DMS79 treated with DMSO at 0.1 percent for 48 hours (cell line): Measurements from ENCODE around the gene ST6GALNAC4.

Experiments
- DNase-seq: peaks from one replicate; lab custom pipeline; 2025; lab: John Stamatoyannopoulos, UW

Gene ST6GALNAC4

DNA sequence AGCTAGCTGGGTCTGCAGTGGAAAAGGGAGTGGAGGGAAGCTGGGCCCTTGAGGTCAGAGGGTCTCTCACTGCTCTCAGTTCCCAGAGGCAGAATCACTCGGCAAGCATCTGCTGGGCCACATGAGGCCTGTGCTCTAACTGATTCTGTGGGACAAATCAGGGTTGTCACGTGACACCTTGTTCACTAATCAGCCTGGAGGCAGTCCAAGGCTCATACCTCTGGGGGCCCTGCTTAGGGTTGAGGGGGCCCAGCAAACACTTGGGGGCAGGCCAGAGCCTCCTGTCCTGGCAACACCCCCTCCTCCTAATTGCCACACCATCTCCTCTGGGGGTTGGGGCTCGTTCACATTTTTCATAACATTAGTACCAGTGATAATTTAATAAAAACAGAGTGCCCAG, 29.9 kb upstream of the ST6GALNAC4 start:
- DNase-seq = no peak

DNA sequence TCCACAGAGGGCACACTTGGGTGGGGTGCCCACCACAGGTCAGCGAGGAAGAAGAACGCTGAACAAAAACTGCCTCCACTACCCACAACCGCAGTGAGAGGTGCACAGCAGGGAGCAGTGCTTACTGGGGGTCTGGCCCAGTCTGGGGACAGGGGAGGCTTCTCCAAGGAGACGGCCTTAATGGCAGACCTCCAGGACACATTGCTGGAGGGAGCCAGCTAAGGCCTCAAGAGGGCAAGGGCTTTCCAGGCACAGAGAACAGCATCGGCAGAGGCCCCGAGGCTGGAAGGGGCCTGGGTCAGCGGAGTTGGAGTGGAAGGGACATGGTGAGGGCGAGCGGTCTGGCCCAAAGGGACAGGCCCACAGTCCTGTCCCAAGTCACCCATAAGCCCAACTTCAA, 29.1 kb upstream of the ST6GALNAC4 start:
- DNase-seq = no peak

DNA sequence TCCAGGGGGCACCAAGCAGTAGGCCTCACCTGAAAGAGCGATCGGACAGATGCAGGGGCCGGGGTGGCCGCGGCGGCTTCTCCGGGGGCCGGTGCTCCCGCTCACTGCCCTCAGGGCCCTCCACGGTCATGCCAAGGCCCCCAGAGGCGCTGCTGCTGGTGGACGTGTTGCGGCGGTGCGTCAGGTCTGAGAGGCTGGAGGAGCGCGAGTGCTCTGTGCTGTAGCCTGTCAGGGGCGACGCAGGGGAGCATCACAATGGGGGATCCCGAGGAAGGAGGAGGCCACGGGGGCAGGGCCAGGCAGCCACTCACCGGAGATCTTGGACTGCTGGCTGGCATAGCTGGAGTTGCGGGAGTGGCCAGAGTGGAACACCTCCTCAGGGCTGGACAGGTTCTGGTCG, 28.5 kb upstream of the ST6GALNAC4 start:
- DNase-seq = no peak

DNA sequence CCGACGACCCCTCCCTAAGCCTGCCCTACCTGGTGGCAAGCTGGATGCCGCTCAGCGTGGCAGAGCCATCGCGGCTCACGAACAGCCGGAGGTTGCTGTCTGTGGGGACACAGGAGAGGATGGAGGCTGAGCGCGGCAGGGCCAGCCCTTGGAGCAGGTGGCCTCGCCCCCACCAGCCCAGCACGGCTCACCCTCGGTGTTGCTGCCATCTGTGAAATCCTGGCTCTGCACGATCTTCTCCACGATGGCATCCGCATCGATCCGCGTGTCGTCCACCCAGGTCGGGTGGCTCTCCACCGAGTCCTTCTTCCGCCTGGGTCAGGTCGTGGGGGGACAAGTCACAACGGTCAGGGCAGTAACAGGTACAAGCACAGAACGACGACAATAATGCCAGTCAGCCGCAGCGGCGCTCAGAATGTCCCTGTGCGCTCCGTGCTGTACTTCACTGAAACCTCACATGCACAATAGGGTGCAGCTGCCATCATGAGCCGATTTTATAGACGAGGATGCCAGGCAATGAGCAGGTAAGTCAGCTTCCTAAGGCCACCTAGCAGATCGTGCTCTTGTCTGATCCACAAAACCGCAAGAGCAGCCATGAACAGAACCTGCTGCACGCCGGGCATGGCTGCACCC, 27.9 kb upstream of the ST6GALNAC4 start:
- DNase-seq = no peak

DNA sequence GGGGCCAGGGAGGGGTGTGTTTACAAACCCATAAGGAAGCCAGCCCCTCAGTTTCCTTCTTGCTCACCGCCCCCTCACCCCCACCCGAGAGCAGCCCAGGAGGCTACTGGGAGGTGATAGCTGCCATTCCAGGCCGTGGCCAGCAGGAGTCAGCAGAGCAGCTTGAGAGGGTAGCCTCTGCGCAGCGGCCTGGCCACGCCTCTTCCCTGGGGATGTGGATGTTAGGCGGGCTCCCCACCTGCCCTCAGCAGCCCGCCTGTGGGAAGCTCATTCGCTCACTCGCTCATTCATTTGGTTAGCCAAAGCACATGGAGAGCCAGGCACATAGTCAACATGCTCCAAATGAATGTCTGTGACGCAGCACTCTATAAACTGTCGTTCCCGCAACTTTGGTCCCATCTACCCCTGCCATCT, 26.9 kb upstream of the ST6GALNAC4 start:
- no peak for DNase-seq

DNA sequence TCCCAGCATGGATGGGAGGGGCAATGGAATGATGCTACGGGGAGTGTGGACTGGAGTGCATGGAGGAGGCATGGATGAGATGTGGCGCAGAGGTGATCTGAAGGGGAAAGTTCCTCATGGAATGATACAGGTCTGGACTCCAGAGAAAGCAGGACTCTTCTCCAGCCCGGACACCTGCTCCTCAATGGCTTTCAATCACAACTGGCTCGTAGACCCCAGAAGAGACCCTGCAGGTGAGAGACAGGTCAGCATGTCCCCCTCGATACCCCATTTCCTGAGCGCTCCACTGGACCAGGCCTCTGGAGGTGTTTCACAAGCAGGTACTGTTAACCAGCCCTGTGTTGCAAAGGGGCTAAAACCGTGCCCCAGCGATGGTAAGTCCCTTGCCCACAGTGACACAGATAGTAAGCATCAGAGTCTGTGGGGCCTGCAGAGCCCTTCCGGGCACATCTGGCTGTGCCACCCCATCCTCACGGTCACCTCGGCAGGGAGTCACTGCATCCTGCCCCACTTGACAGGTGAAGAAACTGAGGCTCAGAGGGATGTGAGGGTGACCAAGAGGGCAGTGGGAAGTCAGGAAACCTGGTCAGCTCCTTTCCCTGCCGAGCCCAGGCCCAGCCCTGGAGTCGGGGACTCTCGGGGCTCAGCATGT, 26.3 kb upstream of the ST6GALNAC4 start:
- DNase-seq = no peak

DNA sequence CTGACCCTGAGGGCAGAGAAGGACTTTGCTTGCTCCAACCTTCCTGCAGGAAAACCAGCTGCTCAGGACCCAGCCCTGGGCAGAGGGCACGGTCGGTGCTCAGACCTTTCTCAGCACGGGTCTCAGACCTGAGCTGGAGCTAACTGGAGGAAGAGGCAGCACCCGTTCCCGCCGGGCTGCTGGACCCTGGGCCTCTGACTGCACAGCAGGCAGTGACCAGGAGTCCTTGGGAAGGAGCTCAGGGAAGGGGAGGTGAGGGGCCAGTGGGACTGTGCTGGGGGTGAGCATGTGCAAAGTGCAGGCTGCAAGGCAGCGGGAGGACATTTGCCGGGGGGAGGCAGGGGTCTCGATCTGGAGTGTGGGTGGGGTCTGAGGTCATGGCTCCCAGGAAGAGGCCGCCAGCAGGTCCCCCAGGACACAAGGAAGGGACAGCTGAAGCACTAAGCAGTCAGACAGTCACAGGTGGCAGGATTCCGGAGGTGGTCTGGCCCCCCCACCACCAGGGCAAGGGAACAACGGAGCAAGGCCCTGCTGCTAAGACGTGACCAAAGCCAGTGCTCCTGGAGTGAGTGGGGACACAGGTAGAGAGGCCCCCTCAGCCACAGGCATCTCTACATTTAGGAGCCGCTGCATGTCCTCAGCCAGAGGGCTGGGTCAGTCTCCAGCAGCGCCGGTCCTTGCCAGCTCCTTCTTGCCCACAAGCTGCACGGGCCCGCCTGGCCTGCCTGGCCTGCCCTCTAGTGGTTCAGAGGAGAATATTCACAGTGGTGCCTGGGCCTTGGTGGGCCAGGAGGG, 25.6 kb upstream of the ST6GALNAC4 start:
- peak; percentile 55 for DNase-seq

DNA sequence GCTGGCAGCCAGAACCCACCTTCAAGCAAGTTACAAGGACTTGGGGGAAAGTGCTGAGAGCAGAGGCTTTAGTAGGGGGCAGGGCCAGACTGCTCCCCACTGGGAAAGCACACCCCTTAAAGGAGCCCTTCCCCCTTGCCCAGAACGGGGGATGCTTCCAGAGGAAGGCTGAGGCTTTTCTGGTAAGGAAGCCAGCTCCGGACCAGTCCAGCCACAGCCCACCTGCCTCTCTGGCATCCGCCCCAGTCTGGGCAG, 25.0 kb upstream of the ST6GALNAC4 start:
- no peak for DNase-seq

DNA sequence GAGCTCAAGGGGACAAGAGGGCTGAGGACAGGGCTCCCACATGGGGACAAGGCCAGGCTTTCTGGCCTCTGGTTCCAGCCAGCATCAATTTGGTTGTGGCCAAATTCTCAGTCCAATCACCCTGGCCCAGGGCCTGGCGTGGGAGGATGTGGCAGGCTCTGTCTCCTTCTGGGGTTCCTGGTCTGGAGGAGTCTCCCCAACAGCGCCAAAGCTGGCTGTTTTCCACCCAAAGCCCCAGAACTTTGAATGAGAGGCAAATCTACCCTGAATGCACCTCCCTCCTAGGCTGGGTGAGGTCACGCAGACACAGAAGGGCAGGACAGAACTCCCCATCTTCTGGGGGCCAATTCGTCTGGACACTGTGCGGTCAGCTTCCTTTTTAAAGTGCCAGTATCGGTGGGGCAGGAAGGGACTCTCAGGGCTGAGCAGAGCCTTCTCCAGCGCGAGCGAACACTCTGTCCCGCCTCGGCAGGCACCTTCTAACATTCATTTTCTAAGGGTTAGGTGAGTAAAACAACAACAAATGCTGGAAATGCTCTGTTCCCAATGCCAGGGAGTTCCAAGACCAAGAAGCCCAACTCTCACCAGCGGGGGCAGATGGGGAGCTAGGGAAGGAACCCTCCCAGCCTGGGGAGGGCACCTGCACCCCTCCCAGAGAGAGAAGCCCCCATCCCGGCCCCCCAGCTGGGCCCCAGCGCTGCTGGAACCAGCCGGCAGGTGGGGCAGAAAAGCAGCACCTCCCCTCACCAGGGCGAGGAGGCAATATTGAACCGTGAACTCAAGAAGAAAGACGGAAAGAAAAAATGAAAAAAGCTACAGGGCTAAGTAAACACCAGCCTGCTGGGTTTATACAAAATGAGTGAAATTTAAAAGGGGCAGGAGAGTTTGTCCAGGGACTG, 24.5 kb upstream of the ST6GALNAC4 start:
- DNase-seq = peak; percentile 65

DNA sequence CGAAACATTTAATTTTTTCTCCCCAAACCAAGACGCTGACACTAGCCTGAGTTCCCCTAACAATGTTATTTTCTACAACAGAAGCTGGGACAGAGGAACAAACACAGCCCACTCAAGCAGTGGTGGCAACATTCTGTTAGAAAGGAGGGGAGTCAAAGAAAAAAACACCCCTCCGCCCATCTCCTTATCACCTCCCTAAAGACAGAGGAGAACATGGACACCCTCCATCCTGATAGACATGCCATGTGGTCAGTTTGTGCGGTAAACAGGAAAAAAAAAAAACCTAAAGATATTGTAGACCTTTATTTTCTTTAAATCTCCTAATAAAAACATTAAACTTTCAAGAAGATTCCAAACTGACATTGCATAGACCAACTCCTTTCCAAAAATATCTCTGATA, 23.8 kb upstream of the ST6GALNAC4 start:
- DNase-seq = no peak

DNA sequence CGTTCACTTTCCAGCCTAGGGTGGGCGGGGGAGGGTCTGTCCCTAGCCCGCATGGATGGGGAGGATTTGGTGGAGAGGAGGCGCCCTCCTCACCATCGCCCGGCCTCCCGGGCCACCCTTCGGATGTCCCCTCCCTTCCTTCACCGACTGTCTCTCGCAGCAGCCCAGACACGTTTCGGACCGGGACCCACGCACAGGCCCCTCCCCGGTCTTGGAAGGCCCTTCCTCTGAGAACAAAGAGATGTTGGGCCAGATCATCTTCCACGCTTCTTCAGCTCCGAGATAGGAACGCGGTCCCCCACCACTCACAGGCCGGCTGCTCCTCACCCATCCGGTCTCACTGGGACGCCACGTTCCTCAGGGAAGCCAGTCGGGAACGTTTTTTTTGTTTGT, 21.5 kb upstream of the ST6GALNAC4 start:
- no peak for DNase-seq

DNA sequence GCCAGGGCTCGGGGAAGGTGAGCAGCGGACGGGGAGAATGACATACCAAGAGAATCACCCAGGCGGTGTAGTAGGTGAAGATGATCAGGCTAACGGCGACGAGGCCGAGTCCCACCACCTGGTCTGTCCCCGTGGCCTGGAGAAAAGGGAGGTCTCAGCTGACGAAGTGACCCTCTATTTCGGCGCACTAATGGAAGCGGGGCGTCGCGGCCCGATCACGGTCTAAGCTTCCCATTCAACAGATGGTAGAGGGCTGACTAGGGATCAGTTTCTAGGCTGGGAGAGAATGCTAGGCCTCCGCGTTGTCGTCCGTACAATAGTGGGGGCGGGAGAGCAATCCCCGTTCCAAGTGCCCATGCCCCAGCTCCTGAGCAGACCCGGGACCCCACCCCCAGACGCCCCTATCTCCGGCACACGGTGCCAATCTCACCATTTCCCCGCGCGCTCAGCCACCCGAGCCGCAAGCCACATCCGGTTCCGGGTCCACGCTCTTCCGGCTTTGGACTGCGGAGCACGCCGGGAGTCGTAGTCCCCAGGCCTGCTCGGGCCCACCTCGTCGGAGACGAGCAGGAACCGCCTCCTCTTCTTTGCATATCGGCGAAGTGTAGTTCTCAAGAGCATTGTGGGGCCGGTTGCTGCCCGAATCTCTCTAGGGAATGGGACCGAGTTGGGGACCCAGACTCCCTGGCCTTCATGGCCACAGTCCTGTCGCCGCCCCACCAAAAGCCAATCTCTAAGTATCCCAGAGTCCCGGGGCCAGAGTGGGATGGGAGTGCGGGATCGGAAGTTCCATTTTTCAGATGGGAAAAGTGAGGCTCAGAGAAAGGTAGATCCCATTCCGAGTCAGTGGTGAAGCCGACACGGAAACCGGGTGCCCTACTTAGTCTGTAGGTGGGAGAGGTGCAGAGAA, 20.8 kb upstream of the ST6GALNAC4 start, which contains the start of gene DPM2:
TSS of gene DPM2 (minus strand) at position 467 of the 910 bp plus-strand sequence. CDS start at position 433, 34 bp downstream.
- peak; percentile 68 for DNase-seq

DNA sequence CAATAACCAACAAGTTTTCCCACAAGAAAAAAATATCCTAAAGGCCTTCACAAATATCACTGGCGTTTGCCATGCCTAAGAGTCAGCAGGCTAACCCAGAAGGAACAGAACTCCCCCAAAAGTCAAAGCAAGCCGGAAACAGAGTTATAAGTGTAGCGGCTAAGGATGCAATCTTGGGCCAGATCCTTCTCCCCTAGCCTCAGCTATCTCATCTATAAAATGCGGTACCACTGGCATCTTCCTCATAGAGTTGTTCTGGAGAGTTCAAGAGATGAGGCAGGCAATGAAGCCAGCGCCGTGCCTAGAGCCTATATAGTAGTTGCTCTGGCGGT, 20.2 kb upstream of the ST6GALNAC4 start:
- no peak for DNase-seq

DNA sequence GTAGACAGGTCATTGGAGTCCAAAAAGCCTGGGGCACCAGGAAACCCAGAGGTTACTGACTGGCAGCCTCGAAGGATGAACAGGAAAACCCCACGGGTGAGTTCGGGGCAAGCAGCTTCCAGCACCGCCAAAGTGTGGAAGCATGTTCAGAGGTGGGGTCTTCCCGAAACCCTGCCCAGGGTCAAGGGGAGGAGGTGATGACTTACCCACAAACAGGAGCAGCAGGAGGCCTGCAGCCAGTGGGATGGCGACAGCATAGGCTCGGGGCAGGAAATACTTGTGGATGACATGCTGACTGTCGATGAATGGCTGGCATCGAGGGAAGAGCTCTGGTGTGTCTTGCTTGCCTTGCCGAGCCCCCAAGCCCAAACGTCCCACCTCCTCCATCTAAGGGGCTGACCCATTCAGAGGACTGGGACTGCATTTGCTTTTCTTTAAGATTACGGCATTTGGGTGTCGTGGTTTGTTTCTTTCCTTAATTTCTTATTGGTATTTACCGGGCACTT, 19.6 kb upstream of the ST6GALNAC4 start:
- no peak for DNase-seq

DNA sequence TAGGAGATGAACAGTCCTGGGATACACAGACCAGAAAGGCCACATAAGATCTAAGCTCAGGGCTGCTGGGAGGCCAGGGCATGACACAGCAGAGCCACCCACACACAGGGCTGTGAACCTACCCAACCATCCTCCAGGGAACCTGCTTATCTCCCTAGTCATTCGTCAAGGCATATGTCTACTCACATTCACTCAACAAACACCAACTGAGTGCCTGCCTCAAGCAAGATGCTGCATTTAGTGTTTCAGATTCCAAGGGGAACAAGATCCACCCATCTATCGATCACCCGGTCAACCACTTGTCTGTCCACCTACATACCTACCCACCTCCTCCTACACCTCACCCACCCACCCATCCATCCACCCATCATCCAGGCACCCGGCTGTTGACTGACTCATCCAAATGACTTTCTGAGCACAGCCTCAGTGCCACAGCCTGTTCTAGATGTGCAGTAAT, 19.0 kb upstream of the ST6GALNAC4 start:
- DNase-seq = no peak

DNA sequence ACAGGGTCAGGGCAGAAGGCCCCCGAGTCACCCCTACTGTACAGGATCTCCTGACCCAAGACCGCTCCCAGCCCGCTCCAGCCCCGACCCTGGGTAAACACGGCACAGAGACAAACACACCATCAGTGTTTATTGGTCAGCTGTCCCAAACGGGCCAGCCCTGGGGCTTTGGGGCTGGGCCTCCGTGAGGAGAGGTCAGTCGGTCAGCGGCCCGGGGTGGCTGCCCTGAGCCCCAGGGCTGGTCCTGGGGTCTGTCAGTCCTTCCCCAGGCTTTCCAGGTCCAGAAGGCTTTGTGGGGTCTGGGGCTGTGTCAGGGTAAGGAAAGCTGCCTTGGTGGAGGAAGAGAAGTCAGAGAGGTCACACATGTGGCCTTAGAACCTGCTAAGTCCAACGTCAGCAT, 18.1 kb upstream of the ST6GALNAC4 start:
- DNase-seq = no peak

DNA sequence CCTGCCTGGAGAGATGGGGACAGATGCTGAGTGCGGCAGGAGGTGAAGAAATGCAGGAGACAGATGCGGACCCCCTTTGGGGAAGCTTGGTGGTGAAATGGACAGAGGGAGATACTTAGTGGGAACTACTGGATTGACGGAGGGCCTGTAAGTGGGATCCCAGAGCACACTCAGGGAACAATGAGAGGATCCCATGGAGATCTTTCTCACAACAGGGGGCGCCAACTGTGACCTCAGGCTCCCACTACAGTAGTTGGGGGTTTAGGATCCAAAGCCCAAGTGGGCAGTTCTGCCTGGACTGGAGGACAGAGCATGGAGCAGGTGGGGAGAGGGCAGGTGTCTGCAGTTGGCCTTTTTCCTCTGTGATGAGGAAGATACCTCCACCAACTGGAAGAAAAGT, 17.4 kb upstream of the ST6GALNAC4 start:
- DNase-seq = no peak

DNA sequence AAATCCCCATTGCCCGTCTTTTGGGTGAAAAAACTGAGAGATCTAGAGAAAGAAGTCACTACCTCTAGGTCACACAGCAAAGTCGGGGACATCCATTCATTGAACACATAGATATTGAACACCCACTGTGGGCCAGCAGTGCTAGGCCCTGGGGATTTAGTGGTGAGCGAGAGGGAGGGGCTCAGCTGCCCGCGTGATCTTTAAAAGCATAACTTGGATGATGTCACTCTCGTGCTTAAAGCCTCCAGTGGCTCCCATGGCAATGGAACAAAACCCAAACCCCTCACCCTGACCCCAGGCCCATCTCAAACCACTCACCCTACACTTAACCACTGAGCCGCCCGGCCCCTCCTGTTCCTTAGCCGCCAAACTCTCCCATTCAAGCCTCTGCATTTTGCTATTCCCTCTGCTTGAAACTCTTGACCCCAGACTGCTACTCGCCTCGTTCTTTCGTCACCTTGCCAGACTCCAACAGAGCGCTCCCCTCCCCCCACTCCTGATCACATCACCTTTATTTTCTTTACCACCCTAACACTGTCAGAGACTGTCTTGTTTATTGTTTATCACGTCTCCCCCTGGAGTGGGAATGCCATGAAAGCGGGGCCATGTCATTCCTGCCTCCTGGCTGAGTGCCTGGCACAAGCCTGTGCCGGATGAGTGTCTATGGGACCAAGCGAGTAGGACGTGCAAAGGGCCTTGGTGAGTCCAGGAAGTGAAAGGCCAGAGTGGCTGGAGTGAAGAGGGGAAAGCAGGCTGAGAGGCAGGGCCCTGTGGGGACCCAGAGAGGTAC, 14.4 kb upstream of the ST6GALNAC4 start:
- DNase-seq = peak; percentile 87

DNA sequence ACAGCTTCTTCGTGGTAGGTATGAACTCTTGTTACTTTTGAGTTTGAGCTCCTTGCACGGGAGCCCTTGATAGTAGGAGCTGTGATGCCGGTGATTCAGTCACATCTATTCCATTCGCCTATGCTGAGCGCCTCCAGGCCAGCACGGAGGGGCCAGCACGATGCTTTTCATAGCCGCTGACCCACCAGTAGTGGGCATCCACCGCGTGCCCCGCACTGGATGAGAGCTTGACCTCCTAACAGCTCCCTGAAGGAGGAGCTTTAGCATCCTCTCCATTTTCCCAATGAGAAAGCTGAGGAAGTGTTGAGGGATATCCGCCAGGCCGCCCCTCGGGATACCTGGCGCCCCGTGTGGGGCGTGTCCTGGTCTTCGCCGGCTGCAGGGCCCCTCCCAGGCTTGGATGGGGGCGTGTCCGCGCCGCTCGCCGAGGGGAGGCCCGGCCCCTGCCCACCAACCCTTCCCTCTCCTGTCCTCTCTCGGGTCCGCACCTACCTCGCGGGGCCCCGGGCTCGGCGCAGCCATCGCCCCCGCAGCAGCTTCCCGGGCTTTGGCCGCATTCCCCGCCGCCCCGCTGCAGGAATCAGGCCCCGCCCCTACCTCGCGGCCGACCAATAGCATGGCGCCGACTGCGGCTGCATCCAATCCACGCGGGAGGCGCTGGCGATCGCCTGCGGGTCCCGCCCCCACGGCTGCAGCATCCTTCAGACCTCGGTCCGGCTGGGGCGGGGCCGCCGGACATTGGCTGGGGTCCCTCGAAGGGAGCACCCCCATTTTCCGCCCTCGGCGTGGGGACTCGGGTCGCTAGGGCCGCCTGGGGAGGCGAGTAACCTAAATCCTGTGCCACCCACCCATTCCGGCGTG, 13.6 kb upstream of the ST6GALNAC4 start, which contains the start of gene PIP5KL1:
TSS of gene PIP5KL1 (minus strand) at position 547 of the 861 bp plus-strand sequence. CDS start at position 522, 25 bp downstream.
- peak; percentile 57 for DNase-seq
